Esophagus squamous epithelium (tissue), 5 donors: Measurements from ENCODE around the gene CACNA2D3. TPM values are rescaled to one million over a fixed set of nuclear protein-coding genes. Genes with fewer than 3 reads are reported as not detected.

Experiments
- DNase-seq: peaks from one replicate; lab custom pipeline; 2025; lab: John Stamatoyannopoulos, UW
- H3K27ac ChIP-seq, 4 donors: fragments of 200-600 bp; sonication (generic); one replicate each; pipeline ENCODE4 v1.5.1; 2016 to 2019; ENCODE audit warnings: mild to moderate bottlenecking in 1 of 4
- H3K27me3 ChIP-seq, 4 donors: fragments of 200-600 bp; sonication (generic); 1 replicate in 3 of 4; 2 replicates in 1 of 4; pipeline versions ENCODE4 v1.5.1 to v1.6.0; 2017 to 2021; ENCODE audit warnings: antibody characterized with exemption in 1 of 4
- H3K36me3 ChIP-seq, 3 donors: fragments of 200-600 bp; sonication (generic); one replicate each; pipeline ENCODE4 v1.5.1; 2016 to 2019
- H3K4me1 ChIP-seq, 3 donors: fragments of 200-600 bp; sonication (generic); one replicate each; pipeline ENCODE4 v1.5.1; 2017 to 2019
- H3K4me3 ChIP-seq, 4 donors: fragments of 200-600 bp; sonication (generic); 1 replicate in 3 of 4; 2 replicates in 1 of 4; pipeline ENCODE4 v1.5.1; 2016 to 2019; ENCODE audit warnings: mild to moderate bottlenecking in 2 of 4, moderate library complexity in 1 of 4
- H3K9me3 ChIP-seq, 3 donors: fragments of 200-600 bp; sonication (generic); one replicate each; pipeline ENCODE4 v1.5.1; 2016 to 2019
- POLR2A ChIP-seq, 4 donors: fragments of 450-650 bp; IDR thresholded peaks; one replicate each; pipeline ENCODE4 v1.6.1; 2017; ENCODE audit warnings: antibody characterized with exemption in 4 of 4, mild to moderate bottlenecking in 4 of 4, moderate library complexity in 3 of 4
- WGBS, 2 donors: methylation state at CpG; one replicate each; pipeline ENCODE4 v1.1.5; 2018; 5-methylcytosine and 5-hydroxymethylcytosine counted together
- intact Hi-C: fragments of 100-400 bp; cut with DNase I; formaldehyde crosslinking; loops from one replicate; pipeline ENCODE4 v1.15.0; 2022
- total RNA-seq, 4 donors: library from RNA; depleted of rRNA; stranded (reverse); fragments of >200 nt; gene quantifications; one replicate each; pipeline ENCODE4 v1.1.0, GENCODE V29; 2016
- TF ChIP-seq, protein P1 (sequence below), 6 experiments: fragments of 450-650 bp in 4 of 6; fragments of 200-600 bp in 2 of 6; sonication (generic) in 2 of 6; IDR thresholded peaks; one replicate each; pipeline ENCODE4 v1.5.1; 2016 to 2019; ENCODE audit warnings: antibody characterized with exemption in 6 of 6, mild to moderate bottlenecking in 4 of 6, moderate library complexity in 4 of 6
- donor health status: DM: yes; HTN: yes; CAD: no.

Gene CACNA2D3
- total RNA-seq, 4 donors from 2014 or later, result 1.2 to 7.1 (median 5.1) TPM

- H3K27ac ChIP-seq, result peak overlapping the region in 3 of 4 donors; percentile 11 to 55 (median 17)
Observed at GRCh38 chr3:54670201-54671000, 548.0 kb downstream of the CACNA2D3 start.

GRCh38 chr3:54671511-54671910, 549.2 kb downstream of the CACNA2D3 start:
- peaks cover 8 to 58% (median 10%) of the 10 kb centered on the region in 3 donors for H3K4me1 ChIP-seq
- intact Hi-C loops, result no loop called here
- no peaks in the 10 kb centered on the region for H3K27me3 ChIP-seq
- no peak for DNase-seq
- no peak overlapping the region for H3K4me3 ChIP-seq
- WGBS, 2 donors, result 27% methylated on average over 2 of the region's 2 CpGs; no CpG with 5 or more reads in 1 of the 2 donors
- TF ChIP-seq POLR2A (IDR thresholded peaks at IDR 0.05), result no peak
- TF ChIP-seq, protein P1, sequence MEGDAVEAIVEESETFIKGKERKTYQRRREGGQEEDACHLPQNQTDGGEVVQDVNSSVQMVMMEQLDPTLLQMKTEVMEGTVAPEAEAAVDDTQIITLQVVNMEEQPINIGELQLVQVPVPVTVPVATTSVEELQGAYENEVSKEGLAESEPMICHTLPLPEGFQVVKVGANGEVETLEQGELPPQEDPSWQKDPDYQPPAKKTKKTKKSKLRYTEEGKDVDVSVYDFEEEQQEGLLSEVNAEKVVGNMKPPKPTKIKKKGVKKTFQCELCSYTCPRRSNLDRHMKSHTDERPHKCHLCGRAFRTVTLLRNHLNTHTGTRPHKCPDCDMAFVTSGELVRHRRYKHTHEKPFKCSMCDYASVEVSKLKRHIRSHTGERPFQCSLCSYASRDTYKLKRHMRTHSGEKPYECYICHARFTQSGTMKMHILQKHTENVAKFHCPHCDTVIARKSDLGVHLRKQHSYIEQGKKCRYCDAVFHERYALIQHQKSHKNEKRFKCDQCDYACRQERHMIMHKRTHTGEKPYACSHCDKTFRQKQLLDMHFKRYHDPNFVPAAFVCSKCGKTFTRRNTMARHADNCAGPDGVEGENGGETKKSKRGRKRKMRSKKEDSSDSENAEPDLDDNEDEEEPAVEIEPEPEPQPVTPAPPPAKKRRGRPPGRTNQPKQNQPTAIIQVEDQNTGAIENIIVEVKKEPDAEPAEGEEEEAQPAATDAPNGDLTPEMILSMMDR (IDR thresholded peaks at IDR 0.05), result no peak
- no peak overlapping the region for H3K27ac ChIP-seq
- no peaks in the 10 kb centered on the region for H3K9me3 ChIP-seq
- H3K36me3 ChIP-seq, result no peaks in the 10 kb centered on the region

More at GRCh38 chr3:54670201-54671000, 548.0 kb downstream of the CACNA2D3 start:
- intact Hi-C loops, result no loop called here
- Histone ChIP-seq H3K4me1 (peaks cover 8 to 58% (median 10%) of the 10 kb centered on the region in 3 donors), H3K27me3 (no peaks in the 10 kb centered on the region), H3K36me3 (no peaks in the 10 kb centered on the region), H3K4me3 (no peak overlapping the region), H3K9me3 (no peaks in the 10 kb centered on the region)
- 41 to 51% methylated on average over 6 to 8 of the region's 8 CpGs for WGBS, 2 donors
- no peak for DNase-seq
- no peak for TF ChIP-seq POLR2A (IDR thresholded peaks at IDR 0.05)
- TF ChIP-seq, protein P1 (IDR thresholded peaks at IDR 0.05), result no peak

DNA sequence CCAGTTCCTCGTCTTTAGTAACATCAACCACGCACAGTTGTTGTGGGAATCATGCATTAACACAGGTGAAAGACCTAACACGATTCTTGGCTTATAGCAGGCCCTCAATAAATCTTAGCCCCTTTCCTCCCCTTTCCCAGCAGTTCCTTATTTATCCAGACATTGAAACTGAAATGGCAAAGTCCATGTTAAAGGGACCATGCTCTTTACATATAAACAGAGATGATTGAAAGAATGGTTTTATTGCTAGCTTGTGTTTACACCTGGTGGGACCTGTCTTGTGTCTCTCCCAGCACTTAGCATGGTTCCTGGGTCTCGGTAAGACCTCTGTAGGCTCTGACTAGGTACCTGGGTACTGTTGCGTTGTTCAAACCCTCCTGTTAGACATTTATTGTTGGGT, 553.7 kb downstream of the CACNA2D3 start:
- intact Hi-C loops, result no loop called here
- Histone ChIP-seq H3K27me3 (no peaks in the 10 kb centered on the region), H3K4me3 (no peak overlapping the region), H3K9me3 (no peaks in the 10 kb centered on the region), H3K27ac (no peak overlapping the region), H3K4me1 (peaks cover 0 to 22% (median 5%) of the 10 kb centered on the region in 3 donors), H3K36me3 (no peaks in the 10 kb centered on the region)
- no peak for DNase-seq
- TF ChIP-seq POLR2A (IDR thresholded peaks at IDR 0.05), result no peak
- TF ChIP-seq, protein P1 (IDR thresholded peaks at IDR 0.05), result no peak
- WGBS, 2 donors, result 94 to 97% methylated on average over 5 of the region's 5 CpGs

GRCh38 chr3:54681706-54682105, 559.4 kb downstream of the CACNA2D3 start:
- WGBS, 2 donors, result 72 to 79% methylated on average over 6 of the region's 6 CpGs

DNA sequence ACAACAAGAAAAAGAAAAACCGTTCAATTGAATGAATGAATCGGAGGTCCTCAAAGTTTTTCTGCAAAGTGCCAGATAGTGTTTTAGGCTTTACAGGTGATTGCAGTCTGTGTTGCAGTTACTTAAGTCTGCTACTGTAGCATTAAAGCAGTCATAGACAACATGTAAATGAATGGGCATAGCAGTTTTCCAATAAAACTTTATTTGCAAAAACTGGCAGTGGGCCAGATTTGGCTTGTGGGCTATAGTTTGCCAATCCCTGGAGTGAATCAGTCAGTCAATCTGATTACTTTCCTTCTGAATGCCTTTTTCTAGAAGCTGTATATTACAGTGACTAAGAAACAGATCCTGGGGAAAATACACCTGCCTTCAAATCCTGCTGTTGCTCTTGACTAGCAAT, 562.9 kb downstream of the CACNA2D3 start:
- H3K9me3 ChIP-seq, result no peaks in the 10 kb centered on the region
- H3K36me3 ChIP-seq, result no peaks in the 10 kb centered on the region
- TF ChIP-seq POLR2A (IDR thresholded peaks at IDR 0.05), result no peak
- TF ChIP-seq, protein P1 (IDR thresholded peaks at IDR 0.05), result no peak
- DNase-seq, result no peak
- no peak overlapping the region for H3K4me3 ChIP-seq
- WGBS, 2 donors, result 76 to 90% methylated on average over 2 of the region's 2 CpGs
- no peaks in the 10 kb centered on the region for H3K27me3 ChIP-seq
- intact Hi-C loops, result no loop called here
- H3K27ac ChIP-seq, result no peak overlapping the region
- H3K4me1 ChIP-seq, result no peaks in the 10 kb centered on the region

More at GRCh38 chr3:54681706-54682105, 559.4 kb downstream of the CACNA2D3 start:
- no peak overlapping the region for H3K4me3 ChIP-seq
- DNase-seq, result no peak
- no peaks in the 10 kb centered on the region for H3K4me1 ChIP-seq
- no peaks in the 10 kb centered on the region for H3K9me3 ChIP-seq
- H3K36me3 ChIP-seq, result no peaks in the 10 kb centered on the region
- H3K27ac ChIP-seq, result no peak overlapping the region
- H3K27me3 ChIP-seq, result no peaks in the 10 kb centered on the region
- TF ChIP-seq, protein P1 (IDR thresholded peaks at IDR 0.05), result no peak
- no peak for TF ChIP-seq POLR2A (IDR thresholded peaks at IDR 0.05)
- intact Hi-C loops, result no loop called here
